HepG2 (cell line): Measurements from ENCODE around the gene HSCB. TPM values are rescaled to one million over a fixed set of nuclear protein-coding genes. Genes with fewer than 3 reads are reported as not detected.
A peak's percentile ranks its signal among the peaks of the same experiment; 100 is the strongest.

Source experiments
- CCDC6 ChIP-seq: sonication (generic); formaldehyde crosslinking; IDR thresholded peaks from 2 replicates; pipeline ENCODE4 v1.8.1; 2022; ENCODE audit warnings: mild to moderate bottlenecking, missing genetic modification reagents, moderate library complexity
- GPN1 ChIP-seq: sonication (generic); formaldehyde crosslinking; IDR thresholded peaks from 2 replicates; pipeline ENCODE4 v1.5.1; 2020; ENCODE audit warnings: missing genetic modification reagents, borderline replicate concordance
- HNRNPH1 ChIP-seq: fragments of 200-400 bp; formaldehyde crosslinking; optimal IDR thresholded peaks from 2 replicates; pipeline ENCODE3; 2017; ENCODE audit warnings: mild to moderate bottlenecking, low read depth, low read length
- MBNL3 ChIP-seq: fragments of 250-450 bp; sonication (Bioruptor Pico); conservative IDR thresholded peaks from 2 replicates; pipeline ENCODE4 v1.8.0; 2022; ENCODE audit warnings: mild to moderate bottlenecking, inconsistent platforms
- SRY ChIP-seq: sonication (generic); formaldehyde crosslinking; IDR thresholded peaks from 2 replicates; pipeline ENCODE4 v1.8.0; 2022; ENCODE audit warnings: mild to moderate bottlenecking, missing genetic modification reagents
- TCF12 ChIP-seq, 2 experiments: fragments of 450-650 bp in 1 of 2; sonication (generic) in 1 of 2; formaldehyde crosslinking in 1 of 2; IDR thresholded peaks; 2 replicates each; pipeline versions ENCODE4 v1.6.1 to v1.8.0; 2017 to 2022; ENCODE audit warnings: antibody characterized with exemption in 1 of 2, mild to moderate bottlenecking in 1 of 2, missing genetic modification reagents in 1 of 2, moderate library complexity in 1 of 2
- THAP7 ChIP-seq: sonication (generic); formaldehyde crosslinking; IDR thresholded peaks from 2 replicates; pipeline ENCODE4 v1.8.1; 2023; ENCODE audit warnings: mild to moderate bottlenecking, missing genetic modification reagents
- ZBTB42 ChIP-seq: sonication (generic); formaldehyde crosslinking; IDR thresholded peaks from 2 replicates; pipeline ENCODE4 v1.5.0; 2020; ENCODE audit warnings: mild to moderate bottlenecking, missing genetic modification reagents
- ZNF333 ChIP-seq: sonication (generic); formaldehyde crosslinking; IDR thresholded peaks from 2 replicates; pipeline ENCODE4 v1.4.0; 2020; ENCODE audit warnings: mild to moderate bottlenecking, missing genetic modification reagents, borderline replicate concordance
- ZNF33A ChIP-seq: sonication (generic); formaldehyde crosslinking; IDR thresholded peaks from 2 replicates; pipeline ENCODE4 v1.5.1; 2020; ENCODE audit warnings: missing genetic modification reagents, mild to moderate bottlenecking, moderate library complexity, borderline replicate concordance
- ZNF713 ChIP-seq: sonication (generic); formaldehyde crosslinking; IDR thresholded peaks from 2 replicates; pipeline ENCODE4 v1.4.0; 2020; ENCODE audit warnings: mild to moderate bottlenecking, missing genetic modification reagents
- ZNF816 ChIP-seq: sonication (generic); formaldehyde crosslinking; IDR thresholded peaks from 2 replicates; pipeline ENCODE4 v1.8.0; 2022; ENCODE audit warnings: missing genetic modification reagents, mild to moderate bottlenecking, borderline replicate concordance
- ZNF879 ChIP-seq: sonication (generic); formaldehyde crosslinking; IDR thresholded peaks from 2 replicates; pipeline ENCODE4 v1.8.1; 2023; ENCODE audit warnings: missing genetic modification reagents
- polyA plus RNA-seq, 8 experiments: library from polyadenylated mRNA; depleted of rRNA in 3 of 8; stranded (reverse) in 7 of 8; unstranded in 1 of 8; fragments of >200 nt; fragmentation: Illumina TruSeq in 4 of 8; extraction: Trizol in 4 of 8; gene quantifications; 2 replicates each; pipeline versions ENCODE4 v1.2.1 to v1.2.3, GENCODE V29; 2011 to 2016; ENCODE audit warnings: low read depth in 4 of 8, missing spikeins in 1 of 8, mixed read lengths in 1 of 8; ENCODE audit not compliant: insufficient read depth in 1 of 8
- total RNA-seq, 5 experiments: library from RNA; depleted of rRNA; stranded (reverse); fragments of >200 nt; fragmentation: Illumina TruSeq; extraction: Trizol; gene quantifications; 2 replicates each; pipeline ENCODE4 v1.2.3, GENCODE V29; 2016; ENCODE audit warnings: low read depth in 1 of 5
- TF ChIP-seq, protein P1 (sequence below): sonication (generic); formaldehyde crosslinking; IDR thresholded peaks from 2 replicates; pipeline ENCODE4 v1.5.1; 2020; ENCODE audit warnings: missing genetic modification reagents, mild to moderate bottlenecking, borderline replicate concordance
- TF ChIP-seq, protein P2 (sequence below): sonication (generic); formaldehyde crosslinking; IDR thresholded peaks from 2 replicates; pipeline ENCODE4 v1.4.0; 2020; ENCODE audit warnings: missing genetic modification reagents
- TF ChIP-seq, protein P3 (sequence below): sonication (generic); formaldehyde crosslinking; IDR thresholded peaks from 2 replicates; pipeline ENCODE4 v1.5.0; 2020; ENCODE audit warnings: missing genetic modification reagents
- TF ChIP-seq, protein P4 (sequence below): sonication (generic); formaldehyde crosslinking; IDR thresholded peaks from 2 replicates; pipeline ENCODE4 v1.4.0; 2020; ENCODE audit warnings: missing genetic modification reagents, borderline replicate concordance

HSCB gene
- total and polyA plus RNA-seq, 2 of the 13 experiments (the other 11 are each of a cell fraction or from before 2014, with no cell fraction given) = 15.4 to 20.9 TPM

DNA sequence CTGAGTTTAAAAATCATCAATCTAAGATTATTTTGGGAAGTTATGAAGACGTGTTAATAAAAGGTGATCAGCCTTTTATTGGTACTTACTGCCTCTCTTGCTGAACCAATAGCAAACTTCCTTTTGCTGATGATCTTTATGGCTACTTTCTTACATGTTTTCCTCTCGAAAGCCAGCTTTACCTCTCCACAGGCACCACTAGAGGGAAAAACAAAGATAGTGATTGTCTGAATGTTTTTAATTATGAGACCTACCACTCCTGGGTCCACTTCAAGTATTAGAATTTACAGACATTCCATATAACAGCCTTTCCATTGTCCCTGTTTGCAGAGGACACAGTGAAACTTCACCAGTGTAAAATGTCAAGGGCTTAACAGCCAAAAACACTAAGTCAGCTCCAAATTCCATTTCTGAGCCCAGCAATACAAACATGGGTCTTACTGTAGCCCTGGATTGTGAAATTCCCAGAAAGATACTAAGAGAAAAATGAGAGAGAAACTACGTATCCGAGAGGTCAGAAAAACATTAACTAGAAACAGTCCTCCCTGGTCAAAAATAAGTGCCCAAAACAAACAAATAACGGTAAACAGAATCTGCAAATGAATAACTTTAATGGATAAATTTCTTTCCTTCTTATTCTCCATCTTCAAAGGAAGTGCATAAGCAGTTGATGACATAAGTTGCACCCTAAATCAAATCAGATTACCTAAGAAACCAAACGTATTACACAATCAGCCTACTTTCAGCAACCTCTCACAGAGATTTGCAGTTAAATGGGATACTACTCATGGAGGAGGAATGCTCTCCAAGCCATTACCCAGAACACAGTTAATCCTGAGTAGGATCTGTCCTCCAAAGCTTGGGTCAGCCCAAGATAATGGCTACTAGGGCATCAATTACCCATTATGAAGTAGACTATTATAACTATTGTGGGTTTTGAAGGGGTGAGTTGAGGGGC, 29.7 kb upstream of the HSCB start (continued):
- TF ChIP-seq, protein P1, sequence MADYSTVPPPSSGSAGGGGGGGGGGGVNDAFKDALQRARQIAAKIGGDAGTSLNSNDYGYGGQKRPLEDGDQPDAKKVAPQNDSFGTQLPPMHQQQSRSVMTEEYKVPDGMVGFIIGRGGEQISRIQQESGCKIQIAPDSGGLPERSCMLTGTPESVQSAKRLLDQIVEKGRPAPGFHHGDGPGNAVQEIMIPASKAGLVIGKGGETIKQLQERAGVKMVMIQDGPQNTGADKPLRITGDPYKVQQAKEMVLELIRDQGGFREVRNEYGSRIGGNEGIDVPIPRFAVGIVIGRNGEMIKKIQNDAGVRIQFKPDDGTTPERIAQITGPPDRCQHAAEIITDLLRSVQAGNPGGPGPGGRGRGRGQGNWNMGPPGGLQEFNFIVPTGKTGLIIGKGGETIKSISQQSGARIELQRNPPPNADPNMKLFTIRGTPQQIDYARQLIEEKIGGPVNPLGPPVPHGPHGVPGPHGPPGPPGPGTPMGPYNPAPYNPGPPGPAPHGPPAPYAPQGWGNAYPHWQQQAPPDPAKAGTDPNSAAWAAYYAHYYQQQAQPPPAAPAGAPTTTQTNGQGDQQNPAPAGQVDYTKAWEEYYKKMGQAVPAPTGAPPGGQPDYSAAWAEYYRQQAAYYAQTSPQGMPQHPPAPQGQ (CRISPR knock-in tag) = no peak
- TF ChIP-seq SRY (CRISPR knock-in tag) (no peak), HNRNPH1 (no peak), ZNF713 (no peak), CCDC6 (CRISPR knock-in tag) (no peak), THAP7 (no peak), ZNF333 (CRISPR knock-in tag) (no peak), ZNF879 (no peak), ZBTB42 (CRISPR knock-in tag) (no peak), MBNL3 (CRISPR knock-in tag) (no peak), TCF12 (IDR thresholded peaks at IDR 0.05) (no peak), TCF12 (CRISPR knock-in tag; IDR thresholded peaks at IDR 0.05) (0 out of 2 replicates have a peak, but pooled peaks have one; percentile 44), ZNF33A (CRISPR knock-in tag) (no peak), GPN1 (no peak), ZNF816 (CRISPR knock-in tag) (no peak; the same call in 1 of the 2 replicates)
- TF ChIP-seq, protein P2, sequence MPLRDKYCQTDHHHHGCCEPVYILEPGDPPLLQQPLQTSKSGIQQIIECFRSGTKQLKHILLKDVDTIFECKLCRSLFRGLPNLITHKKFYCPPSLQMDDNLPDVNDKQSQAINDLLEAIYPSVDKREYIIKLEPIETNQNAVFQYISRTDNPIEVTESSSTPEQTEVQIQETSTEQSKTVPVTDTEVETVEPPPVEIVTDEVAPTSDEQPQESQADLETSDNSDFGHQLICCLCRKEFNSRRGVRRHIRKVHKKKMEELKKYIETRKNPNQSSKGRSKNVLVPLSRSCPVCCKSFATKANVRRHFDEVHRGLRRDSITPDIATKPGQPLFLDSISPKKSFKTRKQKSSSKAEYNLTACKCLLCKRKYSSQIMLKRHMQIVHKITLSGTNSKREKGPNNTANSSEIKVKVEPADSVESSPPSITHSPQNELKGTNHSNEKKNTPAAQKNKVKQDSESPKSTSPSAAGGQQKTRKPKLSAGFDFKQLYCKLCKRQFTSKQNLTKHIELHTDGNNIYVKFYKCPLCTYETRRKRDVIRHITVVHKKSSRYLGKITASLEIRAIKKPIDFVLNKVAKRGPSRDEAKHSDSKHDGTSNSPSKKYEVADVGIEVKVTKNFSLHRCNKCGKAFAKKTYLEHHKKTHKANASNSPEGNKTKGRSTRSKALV = no peak
- TF ChIP-seq, protein P3, sequence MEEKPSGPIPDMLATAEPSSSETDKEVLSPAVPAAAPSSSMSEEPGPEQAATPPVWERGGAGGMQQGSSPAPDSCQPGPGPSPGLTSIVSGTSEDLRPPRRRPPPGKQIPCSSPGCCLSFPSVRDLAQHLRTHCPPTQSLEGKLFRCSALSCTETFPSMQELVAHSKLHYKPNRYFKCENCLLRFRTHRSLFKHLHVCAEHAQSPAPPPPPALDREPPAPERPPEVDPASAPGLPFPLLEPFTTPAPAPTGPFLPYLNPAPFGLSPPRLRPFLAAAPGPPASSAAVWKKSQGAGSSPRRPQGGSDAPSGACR = no peak
- TF ChIP-seq, protein P4, sequence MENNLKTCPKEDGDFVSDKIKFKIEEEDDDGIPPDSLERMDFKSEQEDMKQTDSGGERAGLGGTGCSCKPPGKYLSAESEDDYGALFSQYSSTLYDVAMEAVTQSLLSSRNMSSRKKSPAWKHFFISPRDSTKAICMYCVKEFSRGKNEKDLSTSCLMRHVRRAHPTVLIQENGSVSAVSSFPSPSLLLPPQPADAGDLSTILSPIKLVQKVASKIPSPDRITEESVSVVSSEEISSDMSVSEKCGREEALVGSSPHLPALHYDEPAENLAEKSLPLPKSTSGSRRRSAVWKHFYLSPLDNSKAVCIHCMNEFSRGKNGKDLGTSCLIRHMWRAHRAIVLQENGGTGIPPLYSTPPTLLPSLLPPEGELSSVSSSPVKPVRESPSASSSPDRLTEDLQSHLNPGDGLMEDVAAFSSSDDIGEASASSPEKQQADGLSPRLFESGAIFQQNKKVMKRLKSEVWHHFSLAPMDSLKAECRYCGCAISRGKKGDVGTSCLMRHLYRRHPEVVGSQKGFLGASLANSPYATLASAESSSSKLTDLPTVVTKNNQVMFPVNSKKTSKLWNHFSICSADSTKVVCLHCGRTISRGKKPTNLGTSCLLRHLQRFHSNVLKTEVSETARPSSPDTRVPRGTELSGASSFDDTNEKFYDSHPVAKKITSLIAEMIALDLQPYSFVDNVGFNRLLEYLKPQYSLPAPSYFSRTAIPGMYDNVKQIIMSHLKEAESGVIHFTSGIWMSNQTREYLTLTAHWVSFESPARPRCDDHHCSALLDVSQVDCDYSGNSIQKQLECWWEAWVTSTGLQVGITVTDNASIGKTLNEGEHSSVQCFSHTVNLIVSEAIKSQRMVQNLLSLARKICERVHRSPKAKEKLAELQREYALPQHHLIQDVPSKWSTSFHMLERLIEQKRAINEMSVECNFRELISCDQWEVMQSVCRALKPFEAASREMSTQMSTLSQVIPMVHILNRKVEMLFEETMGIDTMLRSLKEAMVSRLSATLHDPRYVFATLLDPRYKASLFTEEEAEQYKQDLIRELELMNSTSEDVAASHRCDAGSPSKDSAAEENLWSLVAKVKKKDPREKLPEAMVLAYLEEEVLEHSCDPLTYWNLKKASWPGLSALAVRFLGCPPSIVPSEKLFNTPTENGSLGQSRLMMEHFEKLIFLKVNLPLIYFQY (CRISPR knock-in tag) = peak; percentile 40; the same call in 1 of the 2 replicates
